ENCODE data around the gene DDX25. TPM values are rescaled to one million over a fixed set of nuclear protein-coding genes. Genes with fewer than 3 reads are reported as not detected.

Gene DDX25
- total RNA-seq, 1 donor: not detected

DNA sequence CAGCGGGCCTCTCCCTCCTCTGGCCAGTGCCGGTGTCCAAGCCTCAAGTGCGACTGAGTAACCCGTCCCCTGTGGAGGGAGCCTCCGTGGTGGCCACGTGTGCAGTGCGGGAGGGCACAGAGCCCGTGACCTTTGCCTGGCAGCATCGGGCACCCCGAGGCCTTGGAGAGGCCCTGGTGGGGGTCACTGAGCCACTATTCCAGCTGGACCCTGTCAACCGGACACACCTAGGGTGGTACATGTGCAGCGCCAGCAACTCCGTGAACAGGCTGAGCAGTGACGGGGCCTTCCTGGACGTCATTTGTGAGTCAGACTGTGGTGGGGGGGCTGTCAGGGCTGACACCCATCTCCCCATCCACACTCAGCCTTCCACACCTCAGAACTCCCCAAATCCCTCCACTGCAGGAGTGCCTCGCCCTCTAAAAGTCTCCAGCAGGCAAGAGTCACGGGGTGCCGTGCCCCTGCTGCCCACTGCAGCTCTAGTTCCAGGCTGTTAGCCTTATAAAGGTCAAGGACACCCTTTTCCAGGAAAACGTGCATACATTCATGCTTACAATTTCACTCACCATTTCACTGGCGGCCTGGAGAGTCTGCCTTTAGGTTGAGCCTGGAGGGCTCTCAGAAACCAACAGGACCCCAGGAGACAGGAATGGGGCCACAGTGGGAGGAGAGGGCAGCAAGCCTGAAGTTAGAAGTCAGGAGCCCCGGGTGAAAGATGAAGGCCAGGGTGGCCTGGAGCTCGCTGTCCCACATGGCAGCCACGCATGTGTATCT, 44.2 kb downstream of the DDX25 start:
- H2AFZ ChIP-seq (ENCODE audit: low read length): no peak overlapping the region
- H3K9me3 ChIP-seq (ENCODE audit: low read depth, low read length): no peaks in the 10 kb centered on the region
- no peaks in the 10 kb centered on the region for H3K27me3 ChIP-seq (ENCODE audit: insufficient read depth, low read length)
- no peak overlapping the region for H3K4me3 ChIP-seq (ENCODE audit: insufficient read depth, low read length)
- no peak for DNase-seq (ENCODE audit: insufficient read length, low spot score, missing footprints)
- TF ChIP-seq, protein P1, sequence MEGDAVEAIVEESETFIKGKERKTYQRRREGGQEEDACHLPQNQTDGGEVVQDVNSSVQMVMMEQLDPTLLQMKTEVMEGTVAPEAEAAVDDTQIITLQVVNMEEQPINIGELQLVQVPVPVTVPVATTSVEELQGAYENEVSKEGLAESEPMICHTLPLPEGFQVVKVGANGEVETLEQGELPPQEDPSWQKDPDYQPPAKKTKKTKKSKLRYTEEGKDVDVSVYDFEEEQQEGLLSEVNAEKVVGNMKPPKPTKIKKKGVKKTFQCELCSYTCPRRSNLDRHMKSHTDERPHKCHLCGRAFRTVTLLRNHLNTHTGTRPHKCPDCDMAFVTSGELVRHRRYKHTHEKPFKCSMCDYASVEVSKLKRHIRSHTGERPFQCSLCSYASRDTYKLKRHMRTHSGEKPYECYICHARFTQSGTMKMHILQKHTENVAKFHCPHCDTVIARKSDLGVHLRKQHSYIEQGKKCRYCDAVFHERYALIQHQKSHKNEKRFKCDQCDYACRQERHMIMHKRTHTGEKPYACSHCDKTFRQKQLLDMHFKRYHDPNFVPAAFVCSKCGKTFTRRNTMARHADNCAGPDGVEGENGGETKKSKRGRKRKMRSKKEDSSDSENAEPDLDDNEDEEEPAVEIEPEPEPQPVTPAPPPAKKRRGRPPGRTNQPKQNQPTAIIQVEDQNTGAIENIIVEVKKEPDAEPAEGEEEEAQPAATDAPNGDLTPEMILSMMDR (IDR thresholded peaks at IDR 0.05; ENCODE audit: extremely low read depth, low read depth, low read length): no peak
- no peaks in the 10 kb centered on the region for H4K20me1 ChIP-seq (ENCODE audit: insufficient read depth, low read length)
- H3K4me1 ChIP-seq (ENCODE audit: insufficient read depth, low read length): peaks cover 5% of the 10 kb centered on the region
- H3K4me2 ChIP-seq (ENCODE audit: insufficient read depth, low read length): no peak overlapping the region
- H3K27ac ChIP-seq (ENCODE audit: low read depth, low read length): no peak overlapping the region
- H3K79me2 ChIP-seq (ENCODE audit: insufficient read depth, low read length): no peaks in the 10 kb centered on the region
- no peaks in the 10 kb centered on the region for H3K36me3 ChIP-seq (ENCODE audit: insufficient read depth, low read length)

DNA sequence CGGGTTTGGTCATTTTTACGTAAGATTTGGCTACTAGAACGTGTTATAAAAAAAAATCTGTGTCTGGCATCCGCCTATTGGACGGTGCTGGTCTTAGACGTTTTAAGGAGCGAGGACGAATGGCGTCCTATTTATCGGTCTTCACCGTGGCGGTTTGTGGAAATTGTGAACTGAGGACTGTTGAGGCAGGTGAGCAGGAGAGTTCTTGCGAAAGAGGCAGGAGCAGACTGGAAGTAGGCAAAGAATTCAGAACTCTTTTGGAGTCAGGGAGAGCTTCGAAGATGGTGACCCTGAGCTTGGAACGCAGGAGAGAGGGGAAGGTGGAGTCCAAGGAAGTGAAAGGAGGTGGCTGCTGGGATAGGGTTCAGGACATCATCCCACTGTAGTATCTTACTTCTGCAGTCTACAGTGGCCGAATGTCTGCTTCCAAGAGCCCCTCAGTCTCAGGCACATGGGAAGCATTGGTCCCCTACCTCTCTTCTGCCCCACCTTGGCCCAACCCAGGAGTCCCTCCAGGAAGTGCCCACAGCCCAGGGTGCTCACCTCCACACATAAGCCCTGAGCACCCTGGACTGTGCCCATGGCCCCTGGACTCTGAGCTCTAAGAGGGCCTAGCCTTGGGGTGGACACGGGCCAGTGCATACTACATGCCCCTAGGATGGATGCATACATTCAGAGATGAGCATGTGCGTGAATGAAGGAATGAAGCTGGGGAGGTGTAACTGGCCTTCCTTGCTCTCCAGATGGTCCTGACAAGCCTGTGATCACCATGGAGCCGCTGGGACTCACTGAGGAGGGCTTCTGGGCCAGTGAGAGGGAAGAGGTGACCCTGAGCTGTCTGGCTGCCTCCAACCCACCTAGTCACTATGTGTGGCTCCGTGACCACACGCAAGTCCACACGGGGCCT, 45.2 kb downstream of the DDX25 start:
- Histone ChIP-seq H3K36me3 (ENCODE audit: insufficient read depth, low read length) (no peaks in the 10 kb centered on the region), H3K27me3 (ENCODE audit: insufficient read depth, low read length) (no peaks in the 10 kb centered on the region), H3K9me3 (ENCODE audit: low read depth, low read length) (no peaks in the 10 kb centered on the region), H3K79me2 (ENCODE audit: insufficient read depth, low read length) (no peaks in the 10 kb centered on the region), H3K4me3 (ENCODE audit: insufficient read depth, low read length) (no peak overlapping the region), H3K4me1 (ENCODE audit: insufficient read depth, low read length) (peaks cover 5% of the 10 kb centered on the region), H3K27ac (ENCODE audit: low read depth, low read length) (no peak overlapping the region), H3K4me2 (ENCODE audit: insufficient read depth, low read length) (no peak overlapping the region), H4K20me1 (ENCODE audit: insufficient read depth, low read length) (no peaks in the 10 kb centered on the region), H2AFZ (ENCODE audit: low read length) (no peak overlapping the region)
- TF ChIP-seq, protein P1 (IDR thresholded peaks at IDR 0.05; ENCODE audit: extremely low read depth, low read depth, low read length): no peak
- peak; percentile 54 for DNase-seq (ENCODE audit: insufficient read length, low spot score, missing footprints)

DNA sequence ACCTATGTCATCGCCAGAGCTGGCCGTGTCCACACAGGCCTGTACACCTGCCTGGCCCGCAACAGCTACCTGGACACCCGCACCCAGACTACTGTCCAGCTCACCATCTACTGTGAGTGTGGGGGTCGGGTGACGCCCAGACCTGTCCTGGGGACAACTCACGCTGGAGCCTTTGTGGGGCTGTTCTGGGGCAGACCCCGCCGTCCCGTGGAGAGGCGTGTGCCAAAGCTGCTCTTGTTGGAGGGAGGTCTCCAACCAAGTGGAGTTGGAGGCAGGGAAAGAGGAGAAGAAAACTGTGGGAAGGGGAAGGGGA, 45.8 kb downstream of the DDX25 start:
- H3K9me3 ChIP-seq (ENCODE audit: low read depth, low read length): no peaks in the 10 kb centered on the region
- H3K4me2 ChIP-seq (ENCODE audit: insufficient read depth, low read length): no peak overlapping the region

More for the DNA sequence above, 45.8 kb downstream of the DDX25 start:
- Histone ChIP-seq H2AFZ (ENCODE audit: low read length) (no peak overlapping the region), H3K4me3 (ENCODE audit: insufficient read depth, low read length) (no peak overlapping the region), H3K36me3 (ENCODE audit: insufficient read depth, low read length) (no peaks in the 10 kb centered on the region), H3K79me2 (ENCODE audit: insufficient read depth, low read length) (no peaks in the 10 kb centered on the region), H3K4me1 (ENCODE audit: insufficient read depth, low read length) (peaks cover 5% of the 10 kb centered on the region), H3K27me3 (ENCODE audit: insufficient read depth, low read length) (no peaks in the 10 kb centered on the region), H4K20me1 (ENCODE audit: insufficient read depth, low read length) (no peaks in the 10 kb centered on the region), H3K27ac (ENCODE audit: low read depth, low read length) (no peak overlapping the region)
- no peak for DNase-seq (ENCODE audit: insufficient read length, low spot score, missing footprints)
- TF ChIP-seq, protein P1 (IDR thresholded peaks at IDR 0.05; ENCODE audit: extremely low read depth, low read depth, low read length): no peak

All from osteoblast (primary cell).